Measurements from ENCODE around the gene DNAJC30.
A peak's percentile ranks its signal among the peaks of the same experiment; 100 is the strongest.

The DNAJC30 gene

DNA sequence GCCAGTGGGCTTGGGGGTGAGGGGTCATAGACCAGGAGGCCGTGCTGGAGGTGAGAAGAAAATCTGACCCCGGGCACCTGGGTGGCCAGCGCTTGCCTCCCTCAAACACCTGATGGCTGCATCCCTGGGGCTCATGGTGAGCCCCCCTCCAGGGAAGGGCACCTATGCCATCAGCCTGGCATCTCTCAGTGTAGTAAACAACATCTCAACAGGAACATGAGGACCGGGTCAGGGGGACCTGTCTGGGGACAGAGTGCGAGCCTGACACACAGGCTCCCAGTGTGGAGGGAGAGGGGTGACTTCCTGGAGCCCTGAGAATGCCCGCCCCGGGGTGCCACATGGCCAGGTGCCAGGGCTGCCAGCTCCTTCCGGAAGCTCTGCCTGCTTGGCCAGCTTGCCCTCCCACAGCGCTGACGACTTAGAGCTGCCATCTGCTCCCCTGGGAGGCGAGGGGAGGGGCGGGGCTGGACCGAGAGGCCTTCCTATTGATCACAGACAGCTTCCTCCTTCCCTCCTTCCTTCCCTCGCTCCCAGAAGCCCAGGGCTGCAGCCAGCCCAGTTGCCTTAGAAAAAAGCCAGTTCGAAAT, 23.9 kb upstream of the DNAJC30 start:
- DNase-seq: peak; percentile 85

GRCh38 chr7:73706126-73707044, 23.1 kb upstream of the DNAJC30 start:
- DNase-seq: peak; percentile 63

DNA sequence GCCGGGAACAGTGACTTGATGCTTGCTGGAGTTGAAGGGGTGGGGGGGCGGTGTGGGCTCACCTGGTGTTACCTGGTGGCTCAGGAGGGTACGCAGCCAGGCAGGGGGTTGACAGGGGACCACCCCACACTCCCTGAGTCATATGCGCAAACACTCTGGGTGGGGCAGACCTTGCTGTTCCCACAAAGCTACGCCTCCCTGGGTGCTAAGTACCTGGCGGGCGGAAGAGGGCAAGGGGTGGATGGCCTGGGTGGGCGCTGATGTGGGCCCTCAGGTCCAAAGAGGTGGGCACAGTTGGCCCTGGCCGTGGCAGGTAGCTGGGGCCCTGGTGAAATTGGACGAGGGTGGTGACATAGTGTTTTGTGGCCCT, 22.3 kb upstream of the DNAJC30 start:
- no peak for DNase-seq

GRCh38 chr7:73704640-73705550, 21.6 kb upstream of the DNAJC30 start:
- DNase-seq: peak; percentile 79

DNA sequence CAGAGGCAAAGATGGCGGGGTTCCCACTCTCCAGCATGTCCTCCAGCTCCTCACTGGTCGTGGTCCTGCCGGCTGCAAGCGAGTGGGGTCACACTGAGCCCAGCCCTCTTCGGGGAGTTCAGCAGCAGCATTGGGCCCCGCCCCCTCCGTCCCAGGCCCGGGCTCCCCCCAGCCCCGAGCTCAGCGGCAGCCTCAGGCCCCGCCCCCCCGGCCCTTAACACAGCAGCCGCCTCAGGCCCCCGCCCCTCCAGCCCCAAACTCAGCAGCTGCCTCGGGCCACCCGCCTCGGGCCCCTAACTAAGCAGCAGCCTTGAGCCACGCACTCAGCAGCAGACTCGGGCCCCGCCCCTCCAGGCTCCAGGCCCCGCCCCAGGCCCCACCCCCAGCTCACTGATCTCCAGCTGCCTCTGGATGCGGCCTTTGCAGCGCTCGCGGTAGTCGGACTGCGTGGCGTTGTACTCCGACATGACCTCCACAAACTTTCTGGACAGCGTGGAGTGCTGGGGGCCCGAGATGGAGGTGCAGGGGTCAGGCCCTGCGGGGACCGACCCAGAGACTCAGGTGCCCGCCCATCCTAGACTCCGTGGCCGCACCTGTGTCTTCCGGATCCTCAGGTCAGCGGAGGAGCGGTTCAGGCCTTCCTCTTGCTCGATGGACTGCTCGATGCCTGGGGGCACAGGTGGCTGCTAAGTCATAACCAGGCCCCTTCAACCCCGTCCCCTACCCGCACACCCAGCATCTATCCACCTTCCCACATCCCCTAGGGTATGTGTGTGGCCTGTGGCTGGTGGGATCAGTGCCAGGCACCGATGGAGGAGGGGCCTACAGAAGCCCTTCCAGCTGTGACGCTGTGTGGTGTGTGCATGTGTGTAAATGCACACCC, 20.7 kb upstream of the DNAJC30 start:
- peak; percentile 10 for DNase-seq

GRCh38 chr7:73703225-73703624, 20.0 kb upstream of the DNAJC30 start:
- DNase-seq: no peak

- DNase-seq: no peak
Measured at GRCh38 chr7:73702665-73703064, 19.4 kb upstream of the DNAJC30 start.

DNA sequence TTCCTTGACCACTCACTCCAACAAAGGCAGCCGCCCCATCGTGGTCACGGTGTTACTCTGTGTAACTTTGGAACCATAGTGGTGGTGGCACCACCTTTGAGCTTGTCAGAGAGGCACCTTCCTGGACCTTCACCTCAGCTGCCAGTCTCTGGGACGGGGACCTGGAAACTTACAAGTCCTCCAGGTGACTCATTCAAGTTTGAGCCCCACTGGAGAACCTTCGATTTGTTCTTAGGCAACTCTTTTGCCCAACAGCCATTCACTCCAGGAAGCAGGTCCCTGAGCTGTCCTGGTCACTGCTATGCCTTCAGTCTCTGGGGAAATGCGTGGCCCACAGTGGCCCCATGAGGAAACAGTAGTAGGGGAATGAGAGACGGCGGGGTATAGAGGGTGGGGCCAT, 19.0 kb upstream of the DNAJC30 start:
- no peak for DNase-seq

DNA sequence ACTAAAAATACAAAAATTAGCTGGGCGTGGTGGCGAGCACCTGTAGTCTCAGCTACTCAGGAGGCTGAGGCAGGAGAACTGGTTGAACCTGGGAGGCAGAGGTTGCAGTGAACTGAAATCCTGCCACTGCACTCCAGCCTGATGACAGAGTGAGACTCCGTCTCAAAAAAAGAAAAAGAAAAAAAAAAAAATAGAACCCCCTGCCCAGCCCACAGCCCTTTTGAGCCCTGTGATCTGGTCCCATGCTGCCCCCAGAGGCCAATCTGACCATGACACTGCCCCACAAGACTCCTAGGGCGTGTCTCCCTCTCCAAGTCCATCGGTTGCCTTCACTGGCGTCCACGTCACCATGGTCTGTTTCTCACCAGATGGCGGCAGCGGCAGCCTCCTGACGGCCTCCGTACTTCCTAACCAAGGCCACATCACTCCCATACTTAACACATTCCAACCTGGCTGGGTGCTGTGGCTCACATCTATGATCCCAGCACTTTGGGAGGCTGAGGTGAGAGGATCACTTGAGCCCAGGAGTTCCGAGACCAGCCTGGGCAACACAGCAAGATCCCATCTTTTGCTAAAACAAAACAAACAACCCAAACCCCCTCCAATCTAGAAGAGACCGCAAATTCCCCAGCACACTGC, 18.2 kb upstream of the DNAJC30 start:
- DNase-seq: peak; percentile 27

GRCh38 chr7:73700581-73701134, 17.4 kb upstream of the DNAJC30 start:
- no peak for DNase-seq

DNA sequence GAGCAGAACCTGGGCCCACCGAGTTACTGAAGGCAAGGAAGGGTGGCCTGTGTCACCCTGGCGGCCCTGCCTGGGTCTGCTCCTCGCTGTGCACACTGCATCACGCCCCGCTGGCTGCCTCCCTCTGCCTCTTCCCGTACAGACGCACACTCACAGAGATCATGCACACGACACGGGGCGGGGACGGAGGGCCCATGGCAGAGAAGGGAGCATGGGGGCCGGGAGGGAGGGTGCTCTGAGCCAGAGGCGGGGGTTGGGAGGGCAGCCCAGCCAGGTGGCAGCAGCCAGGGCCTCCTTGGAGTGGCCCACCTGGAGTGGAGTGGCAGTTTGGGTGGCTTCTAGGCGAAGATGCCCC, 16.8 kb upstream of the DNAJC30 start:
- DNase-seq: peak; percentile 24

- DNase-seq: no peak
Measured at GRCh38 chr7:73699370-73700068, 16.3 kb upstream of the DNAJC30 start.

- no peak for DNase-seq
Measured at GRCh38 chr7:73698410-73698809, 15.2 kb upstream of the DNAJC30 start.

- DNase-seq: no peak
Measured at GRCh38 chr7:73696372-73696771, 13.1 kb upstream of the DNAJC30 start.

DNA sequence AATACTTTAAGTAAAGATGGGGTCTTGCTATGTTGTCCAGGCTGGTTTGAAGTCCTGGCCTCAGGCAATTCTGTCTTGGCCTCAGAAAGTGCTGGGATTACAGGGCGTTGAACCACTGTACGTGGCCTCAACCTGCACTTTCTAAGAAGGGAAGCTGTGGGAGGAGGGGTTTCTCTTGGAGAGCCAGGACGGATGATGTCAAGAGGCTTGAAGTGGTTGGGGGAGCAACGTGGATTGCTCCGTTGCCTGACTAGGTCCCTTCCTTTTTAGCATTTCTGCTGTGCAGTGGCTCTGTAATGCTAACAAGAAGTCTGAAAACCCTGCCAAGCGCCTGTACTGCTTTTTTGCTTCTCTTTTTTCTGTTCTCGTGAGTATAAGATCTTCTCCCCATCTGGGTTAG, 7.4 kb upstream of the DNAJC30 start:
- no peak for DNase-seq

- no peak for DNase-seq
Measured at GRCh38 chr7:73688288-73688687, 5.0 kb upstream of the DNAJC30 start.

GRCh38 chr7:73685311-73685710, 2.1 kb upstream of the DNAJC30 start:
- DNase-seq: no peak

DNA sequence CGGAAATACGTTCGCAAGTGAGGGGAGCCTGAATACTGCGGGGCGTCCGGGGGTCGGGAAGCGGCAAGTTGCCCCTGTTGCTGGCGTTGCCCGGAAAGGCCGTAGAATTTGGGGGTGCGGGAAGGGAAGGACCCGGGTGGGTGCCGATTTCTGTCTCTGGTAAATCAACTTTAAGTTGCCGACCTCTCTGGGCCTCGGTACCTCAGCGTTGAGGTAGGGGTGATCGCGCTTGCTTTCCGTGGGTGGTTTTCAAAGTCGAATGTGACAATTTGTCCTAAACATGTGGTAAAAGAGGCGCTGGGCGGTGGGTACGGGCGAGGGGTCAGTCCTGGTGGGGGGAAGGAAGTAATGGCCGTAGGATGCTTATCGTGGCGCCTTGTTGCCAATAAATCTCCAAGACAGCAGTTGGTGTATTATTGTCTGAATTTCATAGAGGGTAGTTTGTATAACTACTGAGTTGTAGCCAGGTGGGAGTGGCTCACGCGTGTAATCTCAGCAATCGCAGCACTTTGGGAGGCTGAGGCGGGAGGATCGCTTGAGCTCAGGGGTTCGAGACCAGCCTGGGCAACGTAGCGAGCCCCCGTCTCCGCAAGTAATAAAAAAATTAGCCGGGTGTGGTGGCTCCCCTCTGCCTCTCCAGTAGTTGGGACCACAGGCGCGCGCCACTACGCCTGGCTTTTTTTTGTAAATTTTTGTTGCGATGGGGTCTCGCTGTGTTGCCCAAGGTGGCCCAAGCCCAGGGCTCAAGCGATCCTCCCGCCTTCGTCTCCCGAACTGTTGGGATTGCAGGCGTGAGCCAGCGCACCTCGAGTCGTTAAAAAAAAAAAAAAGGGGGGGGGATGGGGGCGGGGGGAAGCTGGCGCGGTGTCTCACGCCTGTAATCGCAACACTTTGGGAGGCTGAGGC, 788 bp upstream of the DNAJC30 start:
- DNase-seq: no peak

DNA sequence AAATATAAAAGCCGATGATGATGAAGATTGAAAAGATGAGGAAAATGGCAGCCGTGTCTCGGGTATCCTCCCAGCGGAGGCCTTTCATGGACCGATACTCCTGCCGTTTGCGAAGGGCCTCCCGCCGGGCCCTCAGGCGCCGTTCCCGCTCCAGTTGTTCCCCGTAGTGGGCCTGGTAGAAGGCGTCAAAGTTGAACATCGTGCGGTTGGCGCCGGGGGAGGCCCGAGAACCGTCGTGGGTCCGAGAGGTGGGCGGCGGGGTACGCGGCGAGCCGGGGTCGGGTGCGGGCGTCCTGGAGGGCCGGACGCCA, 553 bp downstream of the DNAJC30 start:
- no peak for DNase-seq

DNA sequence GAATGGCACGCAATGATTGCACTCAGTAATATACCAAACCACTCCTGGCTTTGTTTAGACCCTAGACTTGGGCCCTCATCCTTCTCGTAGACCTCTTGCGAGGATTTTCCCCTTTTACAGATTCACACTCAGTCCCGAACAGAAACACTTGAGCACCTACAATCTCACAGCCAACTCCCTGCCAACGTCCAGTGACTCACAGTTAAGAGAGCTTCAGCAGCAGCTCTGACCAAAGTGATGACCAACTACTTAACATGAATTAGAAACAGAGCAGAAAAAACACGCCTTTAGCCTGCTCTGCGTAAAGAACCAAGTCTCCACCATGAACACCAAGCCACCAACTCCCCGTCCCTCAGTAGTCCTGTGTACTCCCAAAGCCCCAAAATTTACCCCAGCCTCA, 2.2 kb downstream of the DNAJC30 start:
- DNase-seq: no peak

Measured in NCI-H1694 treated with DMSO at 0.1 percent for 48 hours (cell line).